Measurements from ENCODE around the gene KRTAP5-8. TPM values are rescaled to one million over a fixed set of nuclear protein-coding genes. Genes with fewer than 3 reads are reported as not detected.

The KRTAP5-8 gene
- total and polyA plus RNA-seq, 4 donors, result not detected

GRCh38 chr11:71542382-71542781, 4.6 kb downstream of the KRTAP5-8 start:
- WGBS, result 94% methylated on average over 7 of the region's 7 CpGs
- Histone ChIP-seq H3K27ac (ENCODE audit: low read depth in 1 of 2, low read length in 2 of 2) (no peak overlapping the region), H3K27me3 (ENCODE audit: control insufficient read depth in 4 of 4, insufficient read depth in 4 of 4, low read length in 3 of 4) (no peaks in the 10 kb centered on the region), H3K9ac (ENCODE audit: low read depth in 1 of 2, low read length in 2 of 2) (no peak overlapping the region), H3K9me3 (ENCODE audit: control insufficient read depth in 4 of 4, low read length in 3 of 4) (no peaks in the 10 kb centered on the region), H3K36me3 (ENCODE audit: control insufficient read depth in 4 of 4, insufficient read depth in 3 of 4, low read depth in 1 of 4, low read length in 3 of 4) (no peaks in the 10 kb centered on the region), H3K4me3 (ENCODE audit: low read depth in 1 of 3, low read length in 3 of 3) (no peak overlapping the region), H3K4me1 (ENCODE audit: control insufficient read depth in 4 of 4, insufficient read depth in 4 of 4, low read length in 3 of 4) (no peaks in the 10 kb centered on the region)
- no peak for TF ChIP-seq RAD21 (IDR thresholded peaks at IDR 0.05)
- TF ChIP-seq NR2F2 (IDR thresholded peaks at IDR 0.05), result no peak
- no peak for TF ChIP-seq FOXA1 (IDR thresholded peaks at IDR 0.05)
- no peak for TF ChIP-seq EGR1 (IDR thresholded peaks at IDR 0.05; ENCODE audit: low read depth in 2 of 2)
- TF ChIP-seq MAX (IDR thresholded peaks at IDR 0.05), result no peak
- TF ChIP-seq TAF1 (conservative IDR thresholded peaks at IDR 0.05), result no peak
- no peak for TF ChIP-seq YY1 (IDR thresholded peaks at IDR 0.05)
- no peak for TF ChIP-seq HNF4G (IDR thresholded peaks at IDR 0.05)
- TF ChIP-seq ATF3 (IDR thresholded peaks at IDR 0.05), result no peak
- no peak for TF ChIP-seq ZBTB33 (IDR thresholded peaks at IDR 0.05)
- TF ChIP-seq JUND (IDR thresholded peaks at IDR 0.05), result no peak
- TF ChIP-seq CTCF (IDR thresholded peaks at IDR 0.05; ENCODE audit: low read depth, low read length, missing input control), result no peak
- no peak for TF ChIP-seq HNF4A (conservative IDR thresholded peaks at IDR 0.05)
- TF ChIP-seq GABPA (IDR thresholded peaks at IDR 0.05 in 1 of 2, conservative IDR thresholded peaks at IDR 0.05 in 1 of 2), result no peak
- TF ChIP-seq REST (IDR thresholded peaks at IDR 0.05), result no peak
- no peak for TF ChIP-seq SP1 (IDR thresholded peaks at IDR 0.05)
- no peak for TF ChIP-seq FOXA2 (IDR thresholded peaks at IDR 0.05)
- no peak for TF ChIP-seq RXRA (IDR thresholded peaks at IDR 0.05)
- DNase-seq (ENCODE audit: low spot score), result no peak
